ENCODE data around the gene CT47B1.
"Not testable (repeated sequence)": the region's sequence is repeated elsewhere in the genome, so short reads cannot be mapped to it uniquely, and the experiment has no call there.

Gene CT47B1

GRCh38 chrX:120875766-120876165 lies at the start of gene CT47B1:
CT47B1 (minus strand) TSS chrX:120875866; CDS start chrX:120875670, 196 bp downstream.
- in situ Hi-C loops (cut with HindIII; ENCODE audit: low pct_ligation_motif_present, low pct_unique_long_range_greater_than_20kb, low sequenced_read_pairs); DNase-seq: not testable (repeated sequence)

GRCh38 chrX:120874678-120875557 lies 748 bp downstream of the CT47B1 start:
- no peak for DNase-seq
- in situ Hi-C loops (cut with HindIII; ENCODE audit: low pct_ligation_motif_present, low pct_unique_long_range_greater_than_20kb, low sequenced_read_pairs): no loop called here

GRCh38 chrX:120857240-120857639 lies 18.4 kb downstream of the CT47B1 start:
- in situ Hi-C loops (cut with HindIII; ENCODE audit: low pct_ligation_motif_present, low pct_unique_long_range_greater_than_20kb, low sequenced_read_pairs): no loop called here
- DNase-seq: no peak

- DNase-seq: no peak
- in situ Hi-C loops (cut with HindIII; ENCODE audit: low pct_ligation_motif_present, low pct_unique_long_range_greater_than_20kb, low sequenced_read_pairs): no loop called here
These were observed 34.8 kb downstream of the CT47B1 start for GRCh38 chrX:120840827-120841226.

GRCh38 chrX:120839491-120839890 lies 36.2 kb downstream of the CT47B1 start:
- in situ Hi-C loops (cut with HindIII; ENCODE audit: low pct_ligation_motif_present, low pct_unique_long_range_greater_than_20kb, low sequenced_read_pairs): no loop called here
- no peak for DNase-seq

GRCh38 chrX:120827213-120827612 lies 48.5 kb downstream of the CT47B1 start:
- in situ Hi-C loops (cut with HindIII; ENCODE audit: low pct_ligation_motif_present, low pct_unique_long_range_greater_than_20kb, low sequenced_read_pairs); DNase-seq: not testable (repeated sequence)

- in situ Hi-C loops (cut with HindIII; ENCODE audit: low pct_ligation_motif_present, low pct_unique_long_range_greater_than_20kb, low sequenced_read_pairs): no loop called here
- no peak for DNase-seq
These were observed 50.5 kb downstream of the CT47B1 start for GRCh38 chrX:120825146-120825545.

GRCh38 chrX:120824021-120824420 lies 51.6 kb downstream of the CT47B1 start:
- in situ Hi-C loops (cut with HindIII; ENCODE audit: low pct_ligation_motif_present, low pct_unique_long_range_greater_than_20kb, low sequenced_read_pairs): no loop called here
- no peak for DNase-seq

DNA sequence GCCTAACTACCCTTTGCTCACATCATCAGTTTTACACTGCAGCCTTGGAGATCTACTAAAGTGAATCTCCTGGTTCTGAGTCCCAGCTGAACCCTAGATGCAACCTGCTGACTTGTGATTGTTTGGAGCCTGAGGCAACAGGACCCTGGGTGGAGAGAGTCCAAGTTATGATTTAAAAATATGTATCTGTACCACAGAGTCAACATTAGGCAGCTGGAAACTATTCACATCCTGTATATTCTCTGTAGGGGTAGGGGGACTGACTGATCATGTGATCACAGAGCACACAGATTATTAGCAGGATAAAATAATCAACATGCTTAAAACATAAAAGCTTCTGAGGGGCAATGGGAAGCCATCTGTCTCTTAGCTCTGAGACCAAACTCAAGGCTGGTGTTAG lies 52.1 kb downstream of the CT47B1 start:
- in situ Hi-C loops (cut with HindIII; ENCODE audit: low pct_ligation_motif_present, low pct_unique_long_range_greater_than_20kb, low sequenced_read_pairs): no loop called here
- no peak for DNase-seq
